Body of pancreas (tissue), 4 donors: ENCODE measurements around the gene MARS2.
"Not testable (repeated sequence)": the region's sequence is repeated elsewhere in the genome, so short reads cannot be mapped to it uniquely, and the experiment has no call there.

ENCODE experiments used
- CTCF ChIP-seq, 7 experiments: fragments of 450-650 bp in 4 of 7; fragments of 200-600 bp in 3 of 7; sonication (generic) in 3 of 7; IDR thresholded peaks; one replicate each; pipeline ENCODE4 v1.5.1; 2016 to 2019; ENCODE audit warnings: antibody characterized with exemption in 7 of 7
- POLR2A ChIP-seq, 3 donors: fragments of 450-650 bp; IDR thresholded peaks; one replicate each; pipeline ENCODE4 v1.6.1; 2016; ENCODE audit warnings: antibody characterized with exemption in 3 of 3, mild to moderate bottlenecking in 2 of 3

DNA sequence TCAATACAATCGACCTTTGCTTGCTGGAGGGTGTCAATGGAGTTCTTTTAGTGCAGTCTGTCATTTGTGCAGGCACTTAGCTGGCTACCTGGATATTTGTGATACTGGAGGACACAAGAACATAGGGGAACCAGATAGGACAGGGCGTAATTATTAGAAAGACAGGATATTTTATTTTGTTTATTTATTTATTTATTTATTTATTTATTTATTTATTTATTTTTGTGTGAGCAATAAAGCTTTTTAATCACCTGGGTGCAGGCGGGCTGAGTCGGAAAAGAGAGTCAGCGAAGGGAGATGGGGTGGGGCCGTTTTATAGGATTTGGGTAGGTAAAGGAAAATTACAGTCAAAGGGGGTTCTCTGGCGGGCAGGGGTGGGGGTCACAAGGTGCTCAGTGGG lies 4.0 kb downstream of the MARS2 start:
- not testable (repeated sequence) for TF ChIP-seq POLR2A, CTCF (IDR thresholded peaks at IDR 0.05)
